Measurements from ENCODE around the gene MPV17L2.

GRCh38 chr19:18159810-18160209 is 33.2 kb upstream of the MPV17L2 start:
- no peak for TF ChIP-seq CTCF (conservative IDR thresholded peaks at IDR 0.05)
- no peak for TF ChIP-seq EZH2 (IDR thresholded peaks at IDR 0.05; ENCODE audit: low read depth)

Measured in PC-9 (cell line).